ENCODE measurements around the gene TMEM132C. TPM values are rescaled to one million over a fixed set of nuclear protein-coding genes. Genes with fewer than 3 reads are reported as not detected.

TMEM132C gene
- total RNA-seq, 1 experiment from 2014 or later = not detected

GRCh38 chr12:128394137-128394536, 127.2 kb downstream of the TMEM132C start:
- POLR2A ChIA-PET = no interaction called here
- ATAC-seq (no peak), DNase-seq (ENCODE audit: low spot score) (no peak)
- TF ChIP-seq ZSCAN18 (CRISPR knock-in tag; IDR thresholded peaks at IDR 0.05) (no peak), HMGA2 (CRISPR knock-in tag; IDR thresholded peaks at IDR 0.05) (no peak), ZNF263 (CRISPR knock-in tag; IDR thresholded peaks at IDR 0.05; ENCODE audit: low read depth) (no peak), SMAD3 (CRISPR knock-in tag; IDR thresholded peaks at IDR 0.05; ENCODE audit: borderline replicate concordance) (no peak), ZBTB43 (CRISPR knock-in tag; IDR thresholded peaks at IDR 0.05) (no peak), SOX15 (CRISPR knock-in tag; IDR thresholded peaks at IDR 0.05) (no peak), OVOL2 (CRISPR knock-in tag; IDR thresholded peaks at IDR 0.05; ENCODE audit: borderline replicate concordance) (no peak), AR (CRISPR knock-in tag; IDR thresholded peaks at IDR 0.05) (no peak), NR3C1 (CRISPR knock-in tag; conservative IDR thresholded peaks at IDR 0.05; ENCODE audit: low read depth) (no peak), ZNF416 (CRISPR knock-in tag; IDR thresholded peaks at IDR 0.05) (no peak), IRF2 (CRISPR knock-in tag; IDR thresholded peaks at IDR 0.05; ENCODE audit: borderline replicate concordance, low read depth) (no peak), ELF4 (CRISPR knock-in tag; IDR thresholded peaks at IDR 0.05; ENCODE audit: low read depth) (no peak)
- Mint-ChIP-seq H3K27ac (no peak overlapping the region), H3K4me1 (no peaks in the 10 kb centered on the region), H3K27me3 (ENCODE audit: low read depth) (peaks cover 4% of the 10 kb centered on the region), H3K9me3 (peaks cover 79% of the 10 kb centered on the region), H3K36me3 (peaks cover 80% of the 10 kb centered on the region), H3K4me3 (no peak overlapping the region)
- CTCF ChIA-PET = no interaction called here

- TF ChIP-seq ERG (CRISPR knock-in tag; IDR thresholded peaks at IDR 0.05) (no peak), USF1 (CRISPR knock-in tag; IDR thresholded peaks at IDR 0.05) (no peak), NR3C1 (CRISPR knock-in tag; conservative IDR thresholded peaks at IDR 0.05; ENCODE audit: low read depth) (no peak), TEAD4 (CRISPR knock-in tag; IDR thresholded peaks at IDR 0.05) (no peak)
- Mint-ChIP-seq H3K4me3 (no peak overlapping the region), H3K27me3 (ENCODE audit: low read depth) (peaks cover 8% of the 10 kb centered on the region), H3K27ac (no peak overlapping the region), H3K36me3 (peaks cover 71% of the 10 kb centered on the region), H3K4me1 (no peaks in the 10 kb centered on the region), H3K9me3 (peaks cover 79% of the 10 kb centered on the region)
- ATAC-seq (no peak), DNase-seq (ENCODE audit: low spot score) (no peak)
- ChIA-PET CTCF (no interaction called here), POLR2A (no interaction called here)
These were observed 132.3 kb downstream of the TMEM132C start for GRCh38 chr12:128399253-128399652.

All from WTC11 (cell line).